Fibroblast of peridontal ligament (primary cell): ENCODE measurements around the gene ATXN1.
A peak's percentile ranks its signal among the peaks of the same experiment; 100 is the strongest.
"Not testable (repeated sequence)": the region's sequence is repeated elsewhere in the genome, so short reads cannot be mapped to it uniquely, and the experiment has no call there.

Experiments used
- DNase-seq: peaks from one replicate; pipeline ENCODE4 v3.0.0-alpha.2; 2010; ENCODE audit errors: extremely low read depth

ATXN1 gene

GRCh38 chr6:16644540-16645250 is 116.6 kb downstream of the ATXN1 start:
- DNase-seq: no peak

- DNase-seq: peak; percentile 80
Measured at GRCh38 chr6:16639684-16640480, 121.4 kb downstream of the ATXN1 start.

DNA sequence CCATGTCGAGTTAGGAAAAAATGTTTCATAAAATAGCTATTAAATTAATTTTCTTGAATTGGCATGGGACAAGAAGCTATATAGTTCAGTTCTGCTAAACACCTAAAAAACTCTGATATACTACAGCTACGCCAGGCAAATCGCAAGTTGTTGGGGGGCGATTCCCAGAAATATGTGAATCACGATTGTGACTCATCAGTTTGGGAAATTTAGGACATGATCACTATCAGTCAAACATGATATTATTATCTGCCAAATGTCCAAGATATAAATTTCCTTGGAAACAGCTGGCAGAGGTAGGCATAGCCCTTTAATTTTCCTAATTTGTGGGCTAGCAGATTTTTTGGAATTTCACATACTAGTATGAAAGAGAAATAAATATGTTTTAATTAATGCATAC is 123.6 kb downstream of the ATXN1 start:
- DNase-seq: no peak

GRCh38 chr6:16635810-16636602 is 125.3 kb downstream of the ATXN1 start:
- peak; percentile 48 for DNase-seq

GRCh38 chr6:16635291-16635809 is 125.9 kb downstream of the ATXN1 start:
- DNase-seq: no peak

DNA sequence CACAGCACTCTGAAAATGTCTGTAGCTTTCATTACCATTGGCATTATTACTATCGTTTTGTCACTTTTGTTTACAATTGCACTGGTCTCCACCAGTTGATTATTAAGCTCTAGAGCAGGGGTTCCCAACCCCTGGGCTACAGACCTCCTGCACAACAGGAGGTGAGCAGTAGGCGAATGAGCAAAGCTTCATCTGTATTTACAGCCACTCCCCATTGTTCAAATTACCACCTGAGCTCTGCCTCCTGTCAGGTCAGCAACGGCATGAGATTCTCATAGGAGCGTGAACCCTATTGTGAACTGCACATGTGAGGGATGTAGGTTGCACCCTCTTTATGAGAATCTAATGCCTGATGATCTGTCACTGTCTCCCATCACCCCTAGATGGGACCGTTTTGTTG is 126.4 kb downstream of the ATXN1 start:
- DNase-seq: no peak

DNA sequence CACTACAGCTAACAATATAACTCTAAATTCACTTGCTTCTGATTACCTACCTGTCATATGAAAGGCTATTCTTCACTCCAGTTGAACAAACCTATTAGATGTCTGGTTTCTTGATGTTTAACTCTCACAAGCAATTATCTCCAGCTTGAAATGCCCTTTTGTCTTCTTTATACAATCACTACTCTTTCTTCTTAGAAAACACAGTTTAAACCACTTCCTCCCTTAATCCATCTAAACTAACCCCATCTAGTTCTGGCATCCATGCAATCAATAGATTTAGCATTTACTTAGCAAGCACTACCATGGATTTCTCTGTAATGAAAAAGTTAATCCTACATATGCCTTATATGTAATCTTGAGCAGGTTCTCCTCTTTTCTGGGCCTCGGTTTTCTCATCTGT is 127.3 kb downstream of the ATXN1 start:
- DNase-seq: no peak

GRCh38 chr6:16633465-16633864 is 127.8 kb downstream of the ATXN1 start:
- no peak for DNase-seq

DNA sequence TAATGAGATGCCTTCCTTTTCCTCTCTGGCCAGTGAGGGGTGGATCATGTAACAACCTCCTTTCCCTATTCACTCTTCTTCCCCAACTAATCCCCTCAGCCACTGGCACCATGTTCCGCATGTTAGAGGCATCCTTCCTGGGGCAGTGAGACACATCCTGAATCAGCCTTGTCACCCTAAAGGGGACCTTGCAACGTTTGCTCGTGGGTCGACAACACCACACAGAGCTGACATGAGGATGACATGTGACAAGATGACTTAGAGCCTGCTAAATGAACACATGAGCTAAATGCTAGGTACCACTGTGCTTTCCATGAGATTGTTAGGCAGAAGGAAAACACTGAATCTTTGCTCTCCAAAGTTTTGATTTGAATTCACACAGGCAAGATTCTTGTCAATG is 129.2 kb downstream of the ATXN1 start:
- no peak for DNase-seq

DNA sequence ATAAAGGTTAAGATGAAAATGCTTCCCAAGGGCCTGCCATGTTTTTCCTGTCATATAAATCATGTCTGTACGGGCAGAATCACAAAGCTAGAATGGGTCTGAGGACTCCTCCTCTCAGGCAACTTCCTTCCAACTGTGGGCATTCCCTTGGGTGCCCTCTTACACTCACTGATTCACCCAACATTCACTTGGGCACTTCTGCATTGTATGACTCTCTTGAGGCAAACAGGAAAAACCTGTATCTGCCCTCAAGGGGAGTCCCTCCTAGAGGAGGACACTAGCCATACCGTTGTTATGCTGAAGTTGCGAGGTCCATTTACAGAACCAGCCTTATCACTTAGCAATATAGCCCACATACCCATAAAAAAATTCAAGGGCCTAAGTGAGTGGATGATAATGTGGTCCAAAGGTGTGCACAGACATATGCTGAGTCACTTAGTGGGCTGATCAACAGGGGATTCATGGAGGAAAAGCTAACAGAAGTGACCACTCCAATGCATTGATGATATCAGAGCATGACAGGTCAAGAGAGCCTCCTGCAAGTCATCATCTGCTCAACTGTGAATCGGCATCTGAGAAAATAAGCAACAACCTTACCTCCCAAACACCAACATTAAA is 131.1 kb downstream of the ATXN1 start:
- DNase-seq: no peak

GRCh38 chr6:16628580-16628979 is 132.7 kb downstream of the ATXN1 start:
- DNase-seq: not testable (repeated sequence)

DNA sequence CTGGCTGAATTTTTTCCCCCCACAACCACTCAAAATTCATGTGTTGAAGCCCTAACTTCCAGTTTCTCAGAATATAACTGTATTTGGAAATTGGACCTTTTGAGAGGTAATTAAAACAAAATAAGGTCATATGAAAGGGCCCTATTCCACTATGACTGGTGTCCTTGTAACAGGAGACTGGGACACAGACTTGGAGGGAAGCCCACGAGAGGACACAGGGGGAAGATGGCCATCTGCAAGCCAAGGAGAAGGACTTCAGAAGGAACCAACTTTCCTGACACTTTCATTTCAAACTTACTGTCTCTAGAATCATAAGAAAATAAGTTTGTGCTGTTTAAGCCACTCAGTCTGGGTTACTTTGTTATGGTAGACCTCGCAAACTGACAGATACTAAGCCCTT is 134.6 kb downstream of the ATXN1 start:
- no peak for DNase-seq

DNA sequence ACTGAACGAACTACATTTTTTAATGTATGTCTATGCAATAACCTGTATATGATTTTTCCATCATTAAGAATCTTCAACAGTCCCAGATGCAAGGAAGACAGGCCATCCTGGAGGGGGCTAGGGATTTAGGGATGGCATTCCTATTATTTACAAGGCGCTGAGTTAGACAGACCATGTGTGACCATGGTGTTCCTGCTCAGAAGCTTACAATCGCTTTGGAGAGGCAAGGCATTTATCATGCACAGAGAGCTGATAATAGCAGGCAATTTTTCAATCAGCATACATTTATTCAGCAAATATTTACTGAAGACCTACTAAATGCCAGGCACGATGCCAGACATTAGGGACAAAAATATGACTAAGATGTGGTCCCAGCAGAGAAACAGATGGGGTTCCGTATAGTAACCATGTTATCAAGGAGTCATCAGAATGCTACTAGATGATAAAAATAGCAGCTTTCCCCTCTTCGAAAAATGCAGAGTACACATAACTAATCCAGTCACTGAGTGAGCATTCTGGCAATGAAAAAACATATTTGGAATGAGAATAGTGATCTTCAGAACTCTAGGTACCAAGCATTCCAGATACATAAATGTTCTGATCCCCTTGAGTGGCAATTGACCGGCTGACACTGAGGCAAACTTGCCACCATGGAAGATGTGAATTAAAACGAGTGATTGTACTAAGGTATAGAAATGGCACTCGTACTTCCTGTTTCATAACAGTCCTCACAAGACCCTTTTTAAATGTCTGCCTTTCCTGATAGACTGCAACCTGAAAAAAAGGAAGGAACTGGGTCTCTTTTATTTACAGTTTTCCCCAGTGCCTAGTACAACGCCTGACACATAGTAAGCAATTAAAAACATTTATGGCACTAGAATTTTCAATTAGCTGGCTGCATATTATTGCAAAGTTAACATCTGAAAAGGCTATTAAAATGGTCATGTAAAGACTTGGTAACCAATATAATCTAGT is 135.7 kb downstream of the ATXN1 start:
- no peak for DNase-seq

DNA sequence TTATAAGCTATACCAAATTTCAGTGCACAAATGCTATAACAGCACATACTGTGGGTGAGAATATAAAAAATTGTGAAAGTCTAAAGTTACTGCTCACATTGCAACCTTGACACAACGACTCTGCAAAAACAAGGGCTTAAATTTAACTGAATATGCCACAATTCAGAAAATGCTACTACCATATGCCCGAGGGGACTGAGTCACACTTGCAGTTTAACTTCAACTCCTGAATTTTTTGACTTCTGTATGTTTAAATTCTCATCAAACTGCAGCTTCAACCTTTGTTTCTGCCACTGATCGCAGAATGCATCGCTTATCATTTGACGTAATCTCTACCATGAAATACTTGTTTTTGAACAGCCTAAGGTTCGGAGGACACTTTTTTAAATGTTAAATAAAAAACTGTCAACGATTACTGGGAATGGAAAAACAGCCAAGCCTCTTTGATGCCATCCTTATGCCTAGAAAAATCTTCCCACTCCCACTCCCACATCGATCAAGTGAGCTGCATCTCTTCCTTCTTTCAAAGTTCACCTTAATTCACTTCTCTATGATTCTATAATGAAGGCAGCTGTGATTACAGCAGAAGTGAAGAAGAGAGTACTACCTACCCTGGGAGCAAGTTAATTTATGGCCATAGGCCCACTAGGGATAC is 136.5 kb downstream of the ATXN1 start:
- DNase-seq: peak; percentile 40

- DNase-seq: no peak
Measured at GRCh38 chr6:16623731-16624130, 137.5 kb downstream of the ATXN1 start.

DNA sequence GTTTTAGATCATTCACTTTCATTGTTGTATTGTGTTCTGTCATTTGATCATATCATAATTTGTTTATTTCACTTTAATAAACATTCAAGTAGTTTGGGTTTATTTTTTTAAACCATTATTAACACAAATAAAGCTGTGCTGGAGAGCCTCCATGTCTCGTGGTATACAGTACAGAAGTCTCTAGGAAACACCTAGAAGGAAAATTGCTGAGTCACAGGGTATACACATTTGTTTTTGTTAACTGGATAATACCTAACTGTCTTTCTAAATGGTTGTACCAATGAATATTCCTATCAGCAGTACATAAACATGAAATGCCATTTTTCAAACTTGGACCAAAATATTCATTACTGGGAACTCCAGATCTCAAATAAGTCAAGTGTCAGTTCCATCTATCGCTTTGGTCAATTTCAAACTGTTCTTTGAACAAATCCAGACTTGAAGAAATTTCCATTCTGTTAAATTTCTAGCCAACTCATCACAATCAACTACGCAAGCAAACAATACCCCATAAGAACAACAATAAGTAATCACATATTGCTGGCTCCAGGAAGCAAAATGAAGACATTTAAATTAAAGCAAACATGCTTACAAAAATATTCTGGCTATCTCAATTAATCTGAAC is 138.1 kb downstream of the ATXN1 start:
- DNase-seq: peak; percentile 25

GRCh38 chr6:16622193-16622592 is 139.1 kb downstream of the ATXN1 start:
- no peak for DNase-seq

- DNase-seq: no peak
Measured at GRCh38 chr6:16621002-16621401, 140.3 kb downstream of the ATXN1 start.

DNA sequence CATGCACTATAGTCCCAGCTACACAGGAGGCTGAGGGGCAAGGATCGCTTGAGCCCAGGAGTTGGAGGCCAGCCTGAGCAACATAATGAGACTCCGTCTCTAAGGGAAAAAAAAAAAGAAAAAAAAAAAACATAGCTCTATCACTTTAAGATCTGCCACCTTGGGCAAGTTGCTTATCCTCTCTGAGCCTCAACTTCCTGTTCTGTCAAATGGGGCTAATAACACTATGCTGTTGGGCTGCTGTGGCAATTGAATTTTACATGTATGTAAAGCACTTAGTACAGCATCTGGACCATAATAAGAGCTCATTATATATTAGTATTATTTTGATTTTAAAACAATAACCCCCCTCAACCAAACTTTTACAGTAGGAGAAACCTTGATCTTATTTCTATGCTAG is 141.5 kb downstream of the ATXN1 start:
- DNase-seq: no peak

- no peak for DNase-seq
Measured at GRCh38 chr6:16618962-16619361, 142.3 kb downstream of the ATXN1 start.
